ENCODE results near the gene AGAP5. TPM values are rescaled to one million over a fixed set of nuclear protein-coding genes. Genes with fewer than 3 reads are reported as not detected.

Gene AGAP5
- total and polyA plus RNA-seq, 2 of the 8 experiments (the other 6 are each of a cell fraction or from before 2014, with no cell fraction given) = 5.4 to 6.0 TPM

DNA sequence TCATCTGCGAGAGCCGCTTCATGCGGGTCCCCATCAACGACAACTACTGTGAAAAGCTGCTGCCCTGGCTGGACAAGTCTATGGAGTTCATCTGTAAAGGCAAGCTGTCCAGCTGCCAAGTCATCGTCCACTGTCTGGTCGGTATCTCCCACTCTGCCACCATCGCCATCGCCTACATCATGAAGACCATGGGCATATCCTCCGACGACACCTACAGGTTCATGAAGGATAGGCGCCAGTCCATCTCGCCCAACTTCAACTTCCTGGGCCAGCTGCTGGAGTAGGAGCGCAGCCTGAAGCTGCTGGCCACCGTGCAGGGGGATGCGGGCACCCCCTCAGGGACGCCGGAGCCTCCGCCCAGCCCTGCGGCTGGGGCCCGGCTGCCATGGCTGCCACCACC is 34.5 kb upstream of the AGAP5 start:
- Histone ChIP-seq H3K9ac (replicated peaks in 1 of 4; ENCODE audit: extremely low read depth in 1 of 4, low read depth in 3 of 4, low read length in 3 of 4) (no peak overlapping the region), H3K36me3 (ENCODE audit: control insufficient read depth in 2 of 4, insufficient read depth in 4 of 4, low read length in 3 of 4) (peaks cover 0 to 13% (median 6%) of the 10 kb centered on the region in 4 experiments; a peak in 4 of 8 replicates), H4K5ac (ENCODE audit: insufficient read length, low read depth, low read length) (no peak overlapping the region), H4K91ac (replicated peaks; ENCODE audit: insufficient read length, low read length) (no peak overlapping the region), H2BK120ac (replicated peaks; ENCODE audit: low read depth, low read length) (no peak overlapping the region), H3K27me3 (replicated peaks in 1 of 4; ENCODE audit: control insufficient read depth in 3 of 4, extremely low read depth in 1 of 4, insufficient read depth in 3 of 4, low read length in 3 of 4) (no peaks in the 10 kb centered on the region), H2BK12ac (ENCODE audit: low read depth, low read length) (no peak overlapping the region), H3K4me3 (ENCODE audit: extremely low read depth in 1 of 4, insufficient read depth in 2 of 4, low read depth in 3 of 4, low read length in 4 of 4) (no peak overlapping the region), H3K4me2 (ENCODE audit: insufficient read depth in 1 of 2, low read depth in 2 of 2, low read length in 2 of 2) (no peak overlapping the region; a peak in 1 of 4 replicates), H3K9me3 (ENCODE audit: insufficient read depth in 2 of 2, low read depth in 1 of 2, low read length in 1 of 2) (no peaks in the 10 kb centered on the region), H3K4ac (replicated peaks; ENCODE audit: insufficient read length, low read depth, low read length) (no peak overlapping the region), H2BK20ac (ENCODE audit: low read length) (no peak overlapping the region), H3K4me1 (replicated peaks in 1 of 4; ENCODE audit: control insufficient read depth in 3 of 4, insufficient read depth in 4 of 4, low read length in 3 of 4) (no peaks in the 10 kb centered on the region), H4K20me1 (replicated peaks in 1 of 2; ENCODE audit: control insufficient read depth in 1 of 2, insufficient read depth in 2 of 2, low read length in 2 of 2) (no peaks in the 10 kb centered on the region), H3K18ac (ENCODE audit: extremely low read depth, low read length) (no peak overlapping the region), H3K14ac (ENCODE audit: insufficient read length) (no peak overlapping the region), H3K23ac (ENCODE audit: insufficient read length) (no peak overlapping the region), H2BK5ac (ENCODE audit: low read depth, low read length) (no peak overlapping the region; the same call in 1 of the 2 replicates), H2AK5ac (ENCODE audit: low read depth, low read length) (no peak overlapping the region), H3K27ac (ENCODE audit: low read depth, low read length) (no peak overlapping the region), H3K79me1 (ENCODE audit: low read depth, low read length) (peaks cover 4% of the 10 kb centered on the region; the same call in 1 of the 2 replicates), H2AFZ (ENCODE audit: low read length) (no peak overlapping the region), H3K79me2 (ENCODE audit: control insufficient read depth in 1 of 2, insufficient read depth in 2 of 2, low read length in 2 of 2) (peaks cover 0 to 12% of the 10 kb centered on the region in 2 experiments; a peak in 1 of 4 replicates), H2BK15ac (ENCODE audit: low read length) (no peak overlapping the region), H3K23me2 (ENCODE audit: low read depth, low read length) (0 out of 2 replicates have a peak, but pooled peaks cover 2% of the 10 kb centered on the region), H3K56ac (replicated peaks; ENCODE audit: insufficient read length, low read depth, low read length) (no peak overlapping the region), H4K8ac (ENCODE audit: extremely low read depth, insufficient read depth, low read length) (no peak overlapping the region)
- FAIRE-seq = no peak
- no peak for DNase-seq (ENCODE audit: low read depth in 1 of 2, low spot score in 2 of 2)
- WGBS, 2 experiments (ENCODE audit: extremely low coverage in 1 of 2, insufficient coverage in 1 of 2, insufficient read length in 1 of 2, insufficient replicate concordance in 2 of 2, low coverage in 1 of 2, low lambda C conversion rate in 2 of 2, missing lambda C conversion rate in 1 of 2) = 96% methylated on average over 17 of the region's 20 CpGs; no CpG with 5 or more reads in 1 of the 2 experiments
- no peak for TF ChIP-seq EGR1 (IDR thresholded peaks at IDR 0.05; ENCODE audit: borderline replicate concordance, low read depth, low read length)
- TF ChIP-seq NRF1 (IDR thresholded peaks at IDR 0.05; ENCODE audit: low read depth, low read length) = no peak
- TF ChIP-seq HDAC6 (IDR thresholded peaks at IDR 0.05; ENCODE audit: low read depth, low read length) = no peak
- TF ChIP-seq BRCA1 (IDR thresholded peaks at IDR 0.05; ENCODE audit: low read depth, low read length) = no peak
- TF ChIP-seq CREB1 (IDR thresholded peaks at IDR 0.05) = no peak
- no peak for TF ChIP-seq YY1 (IDR thresholded peaks at IDR 0.05; ENCODE audit: low read depth, low read length)
- TF ChIP-seq SP2 (IDR thresholded peaks at IDR 0.05; ENCODE audit: low read length) = no peak
- TF ChIP-seq, protein P1, sequence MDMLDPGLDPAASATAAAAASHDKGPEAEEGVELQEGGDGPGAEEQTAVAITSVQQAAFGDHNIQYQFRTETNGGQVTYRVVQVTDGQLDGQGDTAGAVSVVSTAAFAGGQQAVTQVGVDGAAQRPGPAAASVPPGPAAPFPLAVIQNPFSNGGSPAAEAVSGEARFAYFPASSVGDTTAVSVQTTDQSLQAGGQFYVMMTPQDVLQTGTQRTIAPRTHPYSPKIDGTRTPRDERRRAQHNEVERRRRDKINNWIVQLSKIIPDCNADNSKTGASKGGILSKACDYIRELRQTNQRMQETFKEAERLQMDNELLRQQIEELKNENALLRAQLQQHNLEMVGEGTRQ (IDR thresholded peaks at IDR 0.05; ENCODE audit: low read length) = no peak
- TF ChIP-seq TAF7 (optimal IDR thresholded peaks at IDR 0.05; ENCODE audit: borderline replicate concordance, low read depth, low read length) = no peak
- TF ChIP-seq SP4 (IDR thresholded peaks at IDR 0.05; ENCODE audit: low read length) = no peak
- ChIA-PET CTCF (ENCODE audit: partially characterized antibody) (interaction anchor here (1.5 kb wide), 1 partner anchor 82 kb away, joined by 3 read pairs; no protein-coding TSS in a partner anchor), POLR2A (ENCODE audit: partially characterized antibody) (interaction anchor here (0.6 to 8.3 kb wide), 2 partner anchors 10 to 189 kb away, joined by 3 to 124 read pairs; partner anchors contain the start of gene SEC24C)
